HUES6 (cell line): Measurements from ENCODE around the gene PDE9A.
"Not testable (repeated sequence)": the region's sequence is repeated elsewhere in the genome, so short reads cannot be mapped to it uniquely, and the experiment has no call there.

Experiments
- H3K27ac ChIP-seq: 2 replicates; pipeline ENCODE4 v1.7.0; 2013; ENCODE audit warnings: low read depth, mild to moderate bottlenecking, low read length, inconsistent platforms
- H3K27me3 ChIP-seq: 2 replicates; pipeline ENCODE4 v1.6.1; 2013; ENCODE audit warnings: low read length; ENCODE audit not compliant: control insufficient read depth, insufficient read depth
- H3K36me3 ChIP-seq: 2 replicates; pipeline ENCODE4 v1.6.1; 2013; ENCODE audit warnings: low read length; ENCODE audit not compliant: control insufficient read depth, insufficient read depth
- H3K4me1 ChIP-seq: 2 replicates; pipeline ENCODE4 v1.6.1; 2013; ENCODE audit warnings: low read length; ENCODE audit not compliant: control insufficient read depth, insufficient read depth
- H3K4me3 ChIP-seq: 2 replicates; pipeline ENCODE4 v1.5.1; 2013; ENCODE audit warnings: low read depth, low read length
- H3K9ac ChIP-seq: one replicate; pipeline ENCODE4 v1.6.1; 2013; ENCODE audit warnings: mild to moderate bottlenecking, low read length
- H3K9me3 ChIP-seq: 2 replicates; pipeline ENCODE4 v1.6.1; 2013; ENCODE audit warnings: low read depth, low read length; ENCODE audit not compliant: control insufficient read depth, insufficient read depth

PDE9A gene

DNA sequence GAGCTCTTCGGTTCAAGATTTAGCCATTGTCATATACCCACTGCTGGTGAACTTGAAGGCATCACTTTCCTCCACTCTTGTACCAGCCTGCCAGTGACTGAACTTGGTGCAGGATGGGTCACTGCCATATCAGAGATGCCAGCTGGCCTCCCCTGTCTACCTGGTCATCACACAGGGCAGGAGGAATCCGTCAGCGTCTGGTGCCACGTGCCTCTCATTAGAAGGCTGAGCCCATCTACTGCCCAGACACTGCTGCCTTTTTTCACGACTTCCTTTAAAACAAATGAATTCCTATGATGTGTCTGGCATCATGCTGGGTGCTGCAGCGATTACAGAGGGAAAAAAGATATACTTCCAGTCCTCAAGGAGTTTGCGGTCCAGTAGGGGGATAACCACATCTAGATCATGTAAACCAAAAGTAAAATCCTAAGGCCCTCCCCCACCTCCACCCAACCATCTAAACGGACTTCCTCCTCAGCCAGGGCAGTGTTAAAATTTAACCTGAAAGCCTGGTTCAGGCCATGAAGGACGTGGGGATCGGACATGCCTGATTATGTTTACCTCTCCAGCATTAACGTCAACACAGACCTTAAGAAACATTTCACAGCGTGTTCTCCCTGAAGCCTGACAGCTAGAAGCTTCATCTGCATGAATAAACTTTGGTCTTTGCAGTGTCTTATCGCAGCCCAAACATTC is 29.2 kb upstream of the PDE9A start:
- peaks cover 8% of the 10 kb centered on the region; the same call in 1 of the 2 replicates for H3K4me1 ChIP-seq
- H3K27me3 ChIP-seq = peaks cover 10% of the 10 kb centered on the region
- no peaks in the 10 kb centered on the region for H3K9me3 ChIP-seq
- H3K27ac ChIP-seq = no peak overlapping the region
- no peaks in the 10 kb centered on the region for H3K36me3 ChIP-seq
- no peak overlapping the region for H3K4me3 ChIP-seq
- no peak overlapping the region for H3K9ac ChIP-seq

DNA sequence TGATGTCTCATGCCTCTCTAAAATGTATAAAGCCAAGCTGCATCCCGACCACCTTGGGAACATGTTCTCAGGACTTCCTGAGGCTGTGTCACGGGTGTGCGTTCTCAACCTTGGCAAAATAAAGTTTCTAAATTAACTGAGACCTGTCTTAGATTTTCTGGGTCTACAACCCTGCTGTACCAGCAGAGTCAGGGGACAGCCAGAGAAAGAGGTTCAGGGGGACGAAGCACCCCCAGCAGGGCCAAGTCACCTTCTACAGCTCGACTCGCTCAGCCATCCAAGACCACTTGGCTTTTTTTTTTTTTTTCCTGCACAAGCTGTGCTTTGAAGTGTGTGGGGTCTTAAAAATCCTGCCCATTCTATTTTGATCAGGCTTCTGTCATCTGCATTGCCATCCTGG is 28.5 kb upstream of the PDE9A start:
- Histone ChIP-seq H3K4me3 (no peak overlapping the region), H3K36me3 (no peaks in the 10 kb centered on the region), H3K4me1 (peaks cover 8% of the 10 kb centered on the region; the same call in 1 of the 2 replicates), H3K27me3 (peaks cover 10% of the 10 kb centered on the region), H3K27ac (no peak overlapping the region), H3K9me3 (no peaks in the 10 kb centered on the region), H3K9ac (no peak overlapping the region)

DNA sequence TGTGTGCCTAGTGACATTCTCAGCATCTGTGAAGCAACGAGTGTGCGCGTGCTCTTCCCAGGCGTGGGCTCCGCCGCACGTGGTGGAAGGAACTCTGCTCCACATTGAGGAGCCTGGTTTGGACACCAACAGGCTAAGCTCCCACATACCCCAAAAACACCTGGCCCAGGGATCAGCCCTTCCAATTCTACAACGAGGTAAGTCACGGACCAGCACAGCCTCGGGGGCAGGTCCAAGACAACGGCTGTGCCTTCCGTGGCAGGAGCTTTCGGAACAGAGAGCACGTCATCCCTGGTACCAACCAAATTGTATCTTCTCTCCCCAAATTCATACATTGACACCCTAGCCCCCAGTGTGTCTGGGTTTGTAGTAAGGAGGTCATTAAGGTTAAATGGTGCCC is 27.2 kb upstream of the PDE9A start:
- H3K9ac ChIP-seq = no peak overlapping the region
- H3K9me3 ChIP-seq = no peaks in the 10 kb centered on the region
- peaks cover 10% of the 10 kb centered on the region for H3K27me3 ChIP-seq
- peaks cover 8% of the 10 kb centered on the region; the same call in 1 of the 2 replicates for H3K4me1 ChIP-seq
- no peak overlapping the region for H3K4me3 ChIP-seq
- H3K27ac ChIP-seq = no peak overlapping the region
- no peaks in the 10 kb centered on the region for H3K36me3 ChIP-seq

GRCh38 chr21:42627527-42628289 is 25.7 kb upstream of the PDE9A start:
- Histone ChIP-seq H3K27ac (no peak overlapping the region), H3K36me3 (no peaks in the 10 kb centered on the region), H3K4me3 (no peak overlapping the region), H3K27me3 (peaks cover 10% of the 10 kb centered on the region), H3K9ac (no peak overlapping the region), H3K9me3 (no peaks in the 10 kb centered on the region), H3K4me1 (peaks cover 9% of the 10 kb centered on the region)

DNA sequence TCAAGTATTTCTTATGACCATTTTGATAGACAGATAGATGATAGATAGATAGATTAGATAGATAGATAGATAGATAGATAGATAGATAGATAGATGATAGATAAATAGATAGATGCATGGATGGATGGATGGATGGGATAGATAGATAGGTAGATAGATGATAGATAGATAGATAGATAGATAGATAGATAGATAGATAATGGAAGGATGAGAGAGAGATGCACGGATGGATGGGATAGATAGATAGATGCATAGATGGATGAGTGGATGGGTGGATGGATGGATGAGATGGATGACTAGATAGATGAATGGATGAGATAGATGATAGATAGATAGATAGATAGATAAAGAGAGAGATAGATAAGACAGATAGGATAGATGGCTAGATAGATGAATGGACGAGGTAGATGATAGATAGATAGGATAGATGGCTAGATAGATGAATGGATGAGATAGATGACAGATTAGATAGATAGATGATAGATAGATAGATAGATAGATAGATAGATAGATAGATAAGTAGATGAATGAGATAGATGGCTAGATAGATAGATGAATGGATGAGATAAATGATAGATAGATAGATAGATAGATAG is 24.9 kb upstream of the PDE9A start:
- peaks cover 11% of the 10 kb centered on the region for H3K4me1 ChIP-seq
- not testable (repeated sequence) for H3K9ac ChIP-seq, H3K27ac ChIP-seq, H3K27me3 ChIP-seq, H3K4me3 ChIP-seq, H3K9me3 ChIP-seq, H3K36me3 ChIP-seq

DNA sequence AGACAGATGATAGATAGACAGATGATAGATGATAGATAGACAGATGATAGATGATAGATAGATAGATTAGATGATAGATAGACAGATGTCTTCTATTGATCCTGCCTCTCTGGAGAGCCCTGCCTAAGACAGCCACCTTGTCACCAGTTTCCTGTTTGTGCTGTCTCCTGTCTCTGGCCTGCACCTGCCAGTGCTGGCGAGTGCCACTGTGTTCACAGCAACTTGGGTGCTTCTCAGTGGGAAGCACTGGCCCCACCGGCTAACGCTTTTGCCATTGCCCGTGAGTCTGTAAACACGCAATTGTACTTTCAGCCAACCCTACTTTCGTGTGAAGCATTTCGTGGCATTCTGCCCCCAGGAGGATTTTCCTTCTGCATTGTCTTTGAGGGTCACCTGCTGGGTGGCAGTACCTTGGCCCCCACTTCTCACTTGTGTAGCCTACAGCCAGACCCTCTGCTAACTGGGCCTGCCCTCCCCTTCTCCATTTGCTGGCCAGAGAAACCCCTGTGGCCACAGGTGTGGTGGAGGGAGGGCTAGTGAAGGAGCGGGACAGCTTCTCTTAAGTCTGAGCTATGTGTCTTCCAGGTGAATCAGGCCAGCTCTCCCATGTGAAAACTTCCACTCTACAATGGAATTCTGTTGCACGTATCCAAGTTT is 23.4 kb upstream of the PDE9A start:
- no peak overlapping the region for H3K27ac ChIP-seq
- no peak overlapping the region for H3K9ac ChIP-seq
- no peaks in the 10 kb centered on the region for H3K36me3 ChIP-seq
- peaks cover 7% of the 10 kb centered on the region for H3K4me1 ChIP-seq
- no peaks in the 10 kb centered on the region for H3K9me3 ChIP-seq
- H3K4me3 ChIP-seq = no peak overlapping the region
- peaks cover 10% of the 10 kb centered on the region for H3K27me3 ChIP-seq

GRCh38 chr21:42630626-42631025 is 22.8 kb upstream of the PDE9A start:
- Histone ChIP-seq H3K9ac (no peak overlapping the region), H3K4me1 (peaks cover 7% of the 10 kb centered on the region), H3K9me3 (no peaks in the 10 kb centered on the region), H3K4me3 (no peak overlapping the region), H3K36me3 (no peaks in the 10 kb centered on the region), H3K27ac (no peak overlapping the region), H3K27me3 (peaks cover 12% of the 10 kb centered on the region)

DNA sequence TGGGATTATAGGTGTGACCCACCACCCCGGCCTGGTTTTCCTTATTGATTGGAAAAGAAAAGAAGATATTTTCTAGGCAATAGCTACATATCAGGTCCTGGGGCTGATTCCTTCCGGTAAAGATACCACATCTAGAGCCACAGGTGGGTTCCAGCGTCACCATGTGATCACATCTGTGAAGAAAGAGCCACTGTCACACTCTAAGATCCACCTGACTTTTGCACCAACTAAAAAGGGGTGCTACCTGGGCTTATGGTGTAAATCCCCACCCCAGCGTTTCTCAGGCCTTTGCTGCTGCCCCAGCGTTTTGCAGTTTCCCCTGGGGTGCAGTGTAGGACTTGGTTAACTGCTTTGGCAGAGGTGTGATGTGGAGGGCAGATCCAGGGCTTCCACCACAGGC is 22.3 kb upstream of the PDE9A start:
- Histone ChIP-seq H3K36me3 (no peaks in the 10 kb centered on the region), H3K9me3 (no peaks in the 10 kb centered on the region), H3K4me3 (no peak overlapping the region), H3K4me1 (peaks cover 7% of the 10 kb centered on the region), H3K27me3 (peaks cover 17% of the 10 kb centered on the region), H3K27ac (no peak overlapping the region), H3K9ac (no peak overlapping the region)

DNA sequence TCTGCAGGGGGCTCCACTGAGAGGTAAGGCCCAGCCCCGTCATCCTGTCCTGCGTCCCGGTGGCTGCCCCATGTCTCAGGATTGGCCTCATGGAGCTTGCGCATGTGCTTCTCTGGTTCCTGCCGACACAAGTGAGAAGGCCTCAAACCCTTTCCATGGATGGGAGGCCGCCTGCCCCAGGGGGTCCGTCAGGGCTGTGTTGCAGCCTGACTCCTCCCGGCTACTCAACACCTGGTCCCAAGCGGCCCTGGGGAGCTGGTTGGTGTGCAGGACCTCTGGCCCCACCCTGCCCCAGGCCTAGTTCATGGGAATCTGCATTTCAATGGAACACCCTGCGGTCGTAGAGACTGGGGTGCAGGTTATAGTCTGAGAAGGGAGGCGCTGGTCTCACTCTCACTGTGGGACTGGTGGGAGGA is 21.1 kb upstream of the PDE9A start:
- H3K36me3 ChIP-seq = no peaks in the 10 kb centered on the region
- no peak overlapping the region for H3K27ac ChIP-seq
- H3K27me3 ChIP-seq = peaks cover 16% of the 10 kb centered on the region
- H3K9ac ChIP-seq = no peak overlapping the region
- no peak overlapping the region for H3K4me3 ChIP-seq
- no peaks in the 10 kb centered on the region for H3K9me3 ChIP-seq
- peaks cover 7% of the 10 kb centered on the region for H3K4me1 ChIP-seq

DNA sequence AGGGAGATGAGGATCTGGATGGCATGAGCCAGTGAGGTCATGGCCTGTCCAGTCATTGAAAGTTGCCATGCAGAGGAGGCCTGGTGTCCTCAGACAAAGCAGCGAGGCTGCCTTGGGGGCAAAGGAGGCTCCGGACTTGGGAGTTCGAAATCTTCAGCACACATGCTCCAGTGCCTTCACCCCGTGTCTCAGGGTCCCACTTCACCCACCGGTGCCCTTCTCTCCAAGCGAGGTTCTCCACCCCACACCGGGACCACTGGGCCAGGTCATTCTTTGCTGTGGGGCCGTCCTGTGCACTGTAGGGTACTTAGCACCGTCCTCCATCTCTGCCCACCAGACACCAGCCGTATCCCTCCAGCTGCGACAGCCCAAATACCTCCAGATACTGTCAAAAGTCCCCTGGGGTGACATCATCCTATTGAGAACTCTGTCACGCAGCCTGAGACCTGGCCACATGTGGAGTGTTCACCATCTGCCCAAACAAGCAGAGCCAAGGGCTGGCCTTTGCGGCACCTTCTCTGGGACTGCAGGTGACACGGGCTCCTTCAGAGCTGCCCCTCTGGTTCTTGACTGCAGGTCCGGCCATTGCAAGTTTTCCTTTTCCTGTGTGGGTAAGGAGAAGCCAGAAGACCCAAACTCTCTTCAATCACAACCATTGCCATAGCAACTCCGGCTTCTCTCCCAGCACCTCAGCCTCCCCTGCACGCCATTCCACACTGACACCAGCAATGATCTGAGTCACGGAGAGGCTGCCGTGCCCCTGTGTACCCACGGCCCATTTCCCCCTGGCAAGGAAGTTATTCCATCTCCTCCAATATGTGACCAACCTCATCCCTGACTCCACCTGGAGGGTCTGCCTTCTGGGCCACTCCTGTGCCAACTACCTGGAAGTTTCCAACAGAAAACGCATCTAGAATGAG is 20.4 kb upstream of the PDE9A start:
- peaks cover 9% of the 10 kb centered on the region for H3K4me1 ChIP-seq
- no peak overlapping the region for H3K9ac ChIP-seq
- no peak overlapping the region for H3K27ac ChIP-seq
- no peaks in the 10 kb centered on the region for H3K36me3 ChIP-seq
- no peak overlapping the region for H3K4me3 ChIP-seq
- H3K9me3 ChIP-seq = no peaks in the 10 kb centered on the region
- peaks cover 9% of the 10 kb centered on the region for H3K27me3 ChIP-seq
